AG10803 (cell line): Measurements from ENCODE around the gene SULT1A1.

Experiments used
- DNase-seq: peaks from one replicate; pipeline ENCODE4 v3.0.0; 2010; ENCODE audit warnings: low read depth
- H3K4me3 ChIP-seq: 2 replicates; pipeline ENCODE4 v1.5.1; 2011; ENCODE audit warnings: mild to moderate bottlenecking, low read length, control low read depth
- CTCF ChIP-seq: conservative IDR thresholded peaks from 2 replicates; pipeline ENCODE4 v1.5.1; 2011; ENCODE audit warnings: mild to moderate bottlenecking, low read length, control low read depth, inconsistent platforms

The SULT1A1 gene

GRCh38 chr16:28575446-28576109, 34.3 kb downstream of the SULT1A1 start:
- no peak for DNase-seq
- H3K4me3 ChIP-seq = no peak overlapping the region
- TF ChIP-seq CTCF = no peak

- TF ChIP-seq CTCF = no peak
- DNase-seq = no peak
- H3K4me3 ChIP-seq = no peak overlapping the region
These were observed 34.9 kb downstream of the SULT1A1 start for GRCh38 chr16:28574925-28575324.

- H3K4me3 ChIP-seq = no peak overlapping the region
- DNase-seq = no peak
- TF ChIP-seq CTCF = no peak
These were observed 35.8 kb downstream of the SULT1A1 start for GRCh38 chr16:28573738-28574718.

- peak; percentile 7 for DNase-seq
These were observed 36.9 kb downstream of the SULT1A1 start for GRCh38 chr16:28572696-28573510.

GRCh38 chr16:28569968-28570752, 39.7 kb downstream of the SULT1A1 start:
- TF ChIP-seq CTCF = no peak

More at GRCh38 chr16:28572696-28573510, 36.9 kb downstream of the SULT1A1 start:
- H3K4me3 ChIP-seq = no peak overlapping the region
- TF ChIP-seq CTCF = no peak

GRCh38 chr16:28569021-28569420, 40.8 kb downstream of the SULT1A1 start:
- no peak for TF ChIP-seq CTCF
- no peak overlapping the region for H3K4me3 ChIP-seq
- DNase-seq = peak; percentile 41

More at GRCh38 chr16:28569968-28570752, 39.7 kb downstream of the SULT1A1 start:
- H3K4me3 ChIP-seq = no peak overlapping the region
- no peak for DNase-seq
